Epithelial cell of esophagus (primary cell): ENCODE measurements around the gene FAM180B.

Experiments
- DNase-seq: peaks from one replicate; pipeline ENCODE4 v3.0.0; 2010; ENCODE audit warnings: low read depth
- H3K4me3 ChIP-seq: 2 replicates; pipeline ENCODE4 v1.5.1; 2011; ENCODE audit warnings: mild to moderate bottlenecking, low read length, control low read depth
- CTCF ChIP-seq: IDR thresholded peaks from 2 replicates; pipeline ENCODE4 v1.5.1; 2011; ENCODE audit warnings: low read depth, mild to moderate bottlenecking, low read length, control low read depth, inconsistent platforms; ENCODE audit not compliant: insufficient read depth; ENCODE audit errors: missing control alignments

The FAM180B gene

DNA sequence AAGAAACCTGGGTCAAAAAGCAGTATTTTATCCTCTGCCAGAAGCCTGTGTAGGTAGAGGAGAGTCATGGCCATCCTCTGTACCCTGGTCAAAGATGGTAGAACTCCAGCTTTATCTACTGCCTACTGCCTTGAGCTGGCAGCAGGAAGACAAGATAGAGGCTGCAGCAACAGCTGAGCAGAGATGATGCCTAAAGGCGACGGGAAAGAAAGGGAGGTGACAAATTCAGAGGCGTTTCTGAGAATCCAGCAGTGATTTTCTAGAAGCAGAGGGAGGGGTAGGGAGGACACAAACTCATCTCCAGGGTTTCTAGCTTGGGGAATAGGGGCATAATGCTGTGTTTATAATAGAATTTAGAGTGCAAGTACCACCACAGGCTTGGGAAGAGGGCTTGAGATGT is 23.2 kb downstream of the FAM180B start:
- TF ChIP-seq CTCF, result no peak
- DNase-seq, result no peak
- H3K4me3 ChIP-seq, result no peak overlapping the region

- no peak for DNase-seq
- no peak overlapping the region for H3K4me3 ChIP-seq
- no peak for TF ChIP-seq CTCF
Observed at GRCh38 chr11:47611348-47611794, 24.9 kb downstream of the FAM180B start.

GRCh38 chr11:47615249-47615648 is 28.8 kb downstream of the FAM180B start:
- no peak overlapping the region for H3K4me3 ChIP-seq
- no peak for DNase-seq
- TF ChIP-seq CTCF, result no peak

DNA sequence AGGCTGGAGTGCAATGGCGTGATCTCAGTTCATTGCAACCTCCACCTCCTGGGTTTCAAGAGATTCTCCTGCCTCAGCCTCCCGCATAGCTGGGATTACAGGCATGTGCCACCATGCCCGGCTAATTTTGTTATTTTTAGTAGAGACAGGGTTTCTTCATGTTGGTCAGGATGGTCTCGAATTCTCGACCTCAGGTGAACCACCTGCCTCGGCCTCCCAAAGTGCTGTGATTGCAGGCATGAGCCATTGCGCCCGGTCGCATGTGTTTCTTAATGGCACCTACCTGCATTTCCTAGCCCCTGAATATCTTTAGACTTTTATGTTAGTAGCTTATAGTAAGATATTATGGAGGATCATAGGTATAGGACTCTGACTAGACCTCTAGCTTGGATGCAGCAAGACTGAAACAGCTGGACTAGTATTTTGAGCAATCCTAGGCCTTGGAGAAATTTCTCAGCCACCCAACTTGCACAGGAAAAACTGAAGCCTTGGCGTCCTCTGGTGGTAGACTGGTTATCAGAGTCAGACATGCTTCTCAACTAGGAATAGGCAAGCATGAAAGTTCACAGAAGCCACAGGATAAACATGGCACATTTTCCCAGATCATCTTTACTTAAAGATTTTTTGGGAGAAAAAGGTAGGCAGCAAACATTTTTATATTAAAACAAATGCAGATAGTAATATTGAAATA is 30.4 kb downstream of the FAM180B start:
- DNase-seq, result peak; percentile 62
- peak; percentile 81 for TF ChIP-seq CTCF
- no peak overlapping the region for H3K4me3 ChIP-seq

GRCh38 chr11:47617417-47617809 is 30.9 kb downstream of the FAM180B start:
- no peak for DNase-seq
- H3K4me3 ChIP-seq, result no peak overlapping the region
- TF ChIP-seq CTCF, result no peak

DNA sequence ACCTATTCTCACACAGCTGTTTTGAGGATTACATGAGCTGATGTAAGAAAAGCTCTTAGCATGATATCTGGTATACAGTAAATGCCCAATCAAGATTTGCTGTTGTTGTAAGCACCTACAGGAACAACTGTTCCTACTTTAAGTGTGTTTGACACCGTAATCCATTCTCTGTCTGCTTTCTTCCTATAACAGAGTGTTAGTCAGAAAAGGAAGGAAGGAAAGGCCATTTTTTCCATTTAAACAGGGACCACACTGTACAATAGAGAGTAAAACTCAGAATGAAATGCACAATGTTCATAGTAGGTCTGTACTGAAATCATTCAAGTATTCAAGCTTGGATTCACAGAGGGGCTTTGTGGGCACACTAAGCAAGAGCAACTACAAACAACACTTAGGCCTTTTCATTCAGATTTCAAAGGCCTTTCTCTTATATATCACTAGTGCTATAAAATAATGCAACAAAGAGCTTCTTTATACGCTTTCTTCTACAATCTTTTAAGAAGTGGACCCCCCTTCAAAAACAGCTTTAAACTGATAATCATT is 34.4 kb downstream of the FAM180B start:
- no peak for TF ChIP-seq CTCF
- no peak overlapping the region for H3K4me3 ChIP-seq
- no peak for DNase-seq

- TF ChIP-seq CTCF, result no peak
- no peak overlapping the region for H3K4me3 ChIP-seq
- no peak for DNase-seq
Observed at GRCh38 chr11:47626234-47626633, 39.8 kb downstream of the FAM180B start.
